Stimulated activated CD4-positive, alpha-beta T cell treated with anti-CD3 and anti-CD28 coated beads, Interleukin-1b, Interleukin-23, amount 100 ng/mL, for 48 hours (primary cell): Measurements from ENCODE around the gene MAP2K7.
"Not testable (repeated sequence)": the region's sequence is repeated elsewhere in the genome, so short reads cannot be mapped to it uniquely, and the experiment has no call there.

Experiments used
- DNase-seq: peaks from one replicate; pipeline ENCODE4 v3.0.0-alpha.2; 2020

MAP2K7 gene

GRCh38 chr19:7920519-7921301, 17.0 kb downstream of the MAP2K7 start:
- DNase-seq, result peak; percentile 99

GRCh38 chr19:7921302-7921966, 17.8 kb downstream of the MAP2K7 start:
- DNase-seq, result no peak

GRCh38 chr19:7921967-7922835, 18.5 kb downstream of the MAP2K7 start:
- no peak for DNase-seq

GRCh38 chr19:7922836-7923195, 19.1 kb downstream of the MAP2K7 start:
- no peak for DNase-seq

DNA sequence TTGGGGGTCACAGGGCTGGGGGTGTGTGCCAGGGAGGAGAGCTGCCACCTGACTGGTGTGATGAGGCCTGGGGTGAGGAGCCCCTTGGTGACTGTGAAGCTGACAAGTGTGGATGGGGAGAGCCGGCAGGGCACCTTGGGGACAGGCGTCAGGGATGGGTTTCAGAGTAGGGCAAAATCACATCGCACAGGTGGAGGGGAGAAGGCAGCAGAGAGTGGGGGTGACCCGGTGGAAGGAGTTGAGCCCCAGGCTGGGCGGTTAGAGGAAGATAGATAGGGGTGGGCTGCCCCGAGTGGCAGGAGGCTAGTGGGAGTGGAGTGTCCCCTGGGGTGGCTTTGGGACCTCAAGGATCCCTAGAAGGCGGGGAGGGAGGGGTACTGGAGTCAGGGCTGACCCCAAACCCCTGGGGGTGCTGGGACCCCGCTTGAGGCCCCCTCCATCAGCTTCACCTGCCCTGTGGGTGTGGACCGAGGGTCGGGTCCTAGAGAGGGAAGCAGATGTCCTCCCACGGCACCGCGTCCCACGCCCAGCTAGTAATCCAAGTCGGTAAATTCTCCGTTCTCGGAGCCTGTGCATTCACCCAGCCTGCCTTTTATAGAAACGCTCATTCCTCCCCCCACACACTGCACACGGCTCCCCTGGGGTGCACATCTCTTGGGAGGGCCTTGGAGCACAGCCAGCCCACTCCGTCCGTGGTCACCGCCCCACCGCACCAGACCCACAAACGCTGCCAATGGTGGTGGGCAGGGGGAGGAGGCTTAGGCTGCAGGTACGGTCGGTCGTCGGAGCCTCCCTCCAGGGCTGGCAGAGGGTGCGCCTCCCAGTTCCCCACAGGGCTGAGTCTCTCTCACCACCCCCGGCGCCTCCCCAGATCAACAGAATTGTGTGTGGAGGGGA, 19.9 kb downstream of the MAP2K7 start:
- no peak for DNase-seq

DNA sequence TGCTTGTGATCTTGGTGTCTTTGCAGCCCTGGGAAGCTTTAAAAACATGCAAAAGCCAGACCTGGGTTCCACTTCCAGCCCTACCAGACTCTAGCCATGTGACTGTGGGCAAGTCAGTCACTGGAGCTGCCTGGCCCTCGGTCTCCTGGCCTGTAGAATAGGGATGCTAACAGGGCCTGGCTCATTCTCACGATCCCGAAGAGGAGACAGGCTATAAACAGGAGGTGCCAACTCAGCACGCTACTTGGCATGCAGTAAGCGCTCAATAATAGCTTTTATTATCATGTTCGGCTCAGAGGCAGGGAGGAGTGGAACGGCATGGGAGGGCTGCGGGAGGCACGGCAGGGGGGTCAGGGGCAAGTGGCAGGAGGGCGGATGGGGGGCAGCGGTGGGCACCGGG, 20.6 kb downstream of the MAP2K7 start:
- no peak for DNase-seq

- DNase-seq, result no peak
Measured at GRCh38 chr19:7924651-7925170, 21.0 kb downstream of the MAP2K7 start.

DNA sequence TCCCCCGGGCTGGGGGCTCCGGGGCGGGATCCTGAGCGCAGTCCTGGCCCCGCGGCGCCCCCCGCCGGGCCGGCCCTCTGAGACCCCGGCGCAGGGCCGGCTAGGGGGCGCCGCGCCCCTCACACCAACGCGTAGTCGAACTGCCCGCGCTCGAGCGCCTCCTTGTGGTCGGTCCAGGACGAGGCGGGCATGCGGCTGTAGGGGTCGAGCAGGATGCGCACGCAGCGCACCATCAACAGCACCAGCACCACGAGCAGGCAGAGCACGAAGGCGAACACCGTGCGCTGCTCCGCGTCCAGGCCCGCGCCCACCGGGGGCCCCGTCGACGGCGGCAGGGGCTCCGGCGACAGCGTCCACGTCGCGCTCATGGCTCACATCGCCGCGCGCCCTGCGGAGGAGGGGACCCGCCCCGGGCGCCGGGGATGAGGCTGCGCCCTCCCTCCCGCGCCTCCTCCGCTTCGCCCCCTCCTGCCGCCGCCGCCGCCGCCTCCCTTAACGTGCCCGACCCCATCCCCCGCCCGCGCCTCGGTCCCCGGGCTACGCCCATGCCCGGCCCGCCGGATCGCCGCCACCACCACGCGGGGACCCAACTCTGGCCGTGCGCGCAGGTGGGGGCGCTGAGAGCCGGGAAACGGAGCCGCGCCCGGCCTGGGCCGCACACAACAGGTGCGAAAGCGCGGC, 21.6 kb downstream of the MAP2K7 start:
- DNase-seq, result peak; percentile 83

DNA sequence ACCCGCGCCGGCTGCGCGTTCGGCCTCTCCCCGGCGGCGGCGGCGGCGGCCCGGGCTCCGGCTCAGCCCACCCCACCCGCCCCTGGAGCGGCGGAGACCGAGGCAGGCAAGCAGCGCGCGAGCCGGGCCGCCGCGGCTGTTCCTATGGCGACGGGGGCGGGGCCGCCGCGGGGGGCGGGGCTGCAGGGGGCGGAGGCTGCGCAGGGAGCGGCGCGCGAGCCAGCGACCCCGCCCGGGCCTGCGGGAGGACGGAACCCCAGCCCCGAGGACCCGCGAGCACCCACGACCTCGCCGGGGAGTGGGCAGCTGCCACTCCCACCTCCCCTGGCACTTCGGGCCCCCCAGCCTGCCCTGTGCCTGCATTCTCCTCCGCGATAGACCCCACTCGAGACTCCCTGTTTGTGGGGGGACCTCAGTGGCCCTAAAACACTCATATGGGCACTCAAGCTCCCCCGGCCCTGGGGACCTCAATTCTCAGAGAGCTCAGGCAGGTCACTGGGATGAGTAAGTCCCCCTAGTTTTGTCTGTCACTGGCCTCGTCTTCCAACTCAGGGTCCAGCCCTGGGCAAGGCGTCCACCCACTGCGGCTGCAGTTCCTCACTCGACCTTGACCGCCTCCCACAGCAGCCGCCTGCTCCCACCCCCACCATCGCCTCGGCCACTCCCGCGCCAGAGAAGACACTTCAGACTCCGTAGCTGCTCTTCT, 22.5 kb downstream of the MAP2K7 start, which contains the start of gene CTXN1:
CTXN1 (minus strand) TSS at position 115 of the 706 bp plus-strand sequence. CDS start 597 bp downstream, outside the sequence.
- DNase-seq, result peak; percentile 68

DNA sequence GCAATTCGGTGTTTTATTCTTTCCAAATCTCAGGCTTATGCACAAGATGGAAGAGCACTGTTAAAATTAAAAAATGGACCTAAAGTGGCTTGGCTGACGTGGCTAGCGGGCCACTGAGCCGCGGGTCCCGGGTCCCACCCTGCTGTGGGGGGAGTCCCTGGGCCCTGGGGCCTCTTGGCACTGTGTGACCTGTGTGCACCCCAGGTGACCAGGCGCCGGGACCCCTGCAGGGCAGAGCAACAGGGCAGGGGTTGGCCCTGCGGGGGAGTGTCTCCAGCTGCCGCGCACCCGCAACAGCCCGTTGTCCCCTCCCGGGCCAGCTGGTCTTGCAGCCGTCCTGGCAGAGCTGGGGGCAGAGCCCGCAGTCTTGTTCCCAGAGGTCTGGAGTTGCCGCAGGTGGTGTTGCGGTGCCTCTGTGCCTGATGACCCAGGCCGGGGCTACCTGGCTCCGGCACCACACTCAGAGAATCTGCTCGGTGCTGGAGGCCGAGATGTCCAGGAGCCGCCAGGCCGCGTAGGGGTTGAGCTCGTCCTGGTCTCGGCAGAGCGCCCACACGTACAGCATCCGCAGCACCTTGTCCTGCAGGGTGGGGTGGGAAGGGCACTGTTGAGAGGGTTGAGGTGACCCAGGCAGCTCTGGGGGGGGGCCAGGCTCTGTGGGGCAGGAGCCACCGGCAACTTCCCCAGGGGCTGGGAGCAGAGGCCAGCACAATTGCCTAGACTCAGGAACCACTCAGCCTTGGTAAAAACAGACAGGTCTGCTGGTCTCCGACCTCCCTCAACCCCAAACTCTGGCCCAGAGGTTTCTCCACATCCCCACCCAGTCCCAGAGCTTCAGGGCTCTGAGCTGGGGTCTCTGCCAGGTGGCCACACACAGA, 23.3 kb downstream of the MAP2K7 start:
- DNase-seq, result no peak

GRCh38 chr19:7927605-7928333, 24.1 kb downstream of the MAP2K7 start:
- DNase-seq, result no peak

- DNase-seq, result no peak
Measured at GRCh38 chr19:7928334-7928706, 24.6 kb downstream of the MAP2K7 start.

GRCh38 chr19:7928741-7929701, 25.3 kb downstream of the MAP2K7 start:
- peak; percentile 69 for DNase-seq

DNA sequence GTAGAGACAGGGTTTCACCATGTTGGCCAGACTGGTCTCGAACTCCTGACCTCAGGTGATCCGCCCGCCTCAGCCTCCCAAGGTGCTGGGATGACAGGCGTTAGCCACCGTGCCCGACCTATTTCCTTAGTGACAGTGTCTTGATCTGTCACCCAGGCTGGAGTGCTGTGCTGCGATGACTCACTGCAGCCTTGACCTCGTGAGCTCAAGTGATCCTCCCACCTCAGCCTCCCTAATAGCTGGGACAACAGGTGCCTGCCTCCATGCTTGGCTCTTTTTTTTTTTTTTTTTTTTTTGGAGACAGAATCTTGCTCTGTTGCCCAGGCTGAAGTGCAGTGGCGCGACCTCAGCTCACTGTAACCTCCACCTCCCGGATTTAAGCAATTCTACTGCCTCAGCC, 26.4 kb downstream of the MAP2K7 start:
- DNase-seq, result not testable (repeated sequence)

DNA sequence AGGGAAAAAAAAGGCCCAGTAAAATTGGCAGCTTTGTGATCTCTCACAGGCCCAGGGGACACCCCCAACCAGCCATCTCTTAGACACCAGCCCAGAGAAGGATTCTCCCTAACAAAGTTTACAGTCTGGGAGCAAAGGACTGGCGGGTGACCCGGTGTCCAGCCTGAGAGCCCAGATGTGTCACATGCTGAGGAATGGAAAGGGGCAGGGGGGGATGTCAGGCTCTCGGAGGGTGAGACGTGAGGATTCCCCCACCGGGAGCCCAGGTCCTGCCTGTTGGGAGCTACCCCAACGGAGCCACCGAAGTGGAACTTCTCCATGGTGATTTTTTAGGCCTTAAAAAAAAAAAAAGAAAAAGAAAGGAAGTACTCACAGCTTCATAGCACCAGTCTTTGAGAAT, 27.1 kb downstream of the MAP2K7 start:
- DNase-seq, result no peak

DNA sequence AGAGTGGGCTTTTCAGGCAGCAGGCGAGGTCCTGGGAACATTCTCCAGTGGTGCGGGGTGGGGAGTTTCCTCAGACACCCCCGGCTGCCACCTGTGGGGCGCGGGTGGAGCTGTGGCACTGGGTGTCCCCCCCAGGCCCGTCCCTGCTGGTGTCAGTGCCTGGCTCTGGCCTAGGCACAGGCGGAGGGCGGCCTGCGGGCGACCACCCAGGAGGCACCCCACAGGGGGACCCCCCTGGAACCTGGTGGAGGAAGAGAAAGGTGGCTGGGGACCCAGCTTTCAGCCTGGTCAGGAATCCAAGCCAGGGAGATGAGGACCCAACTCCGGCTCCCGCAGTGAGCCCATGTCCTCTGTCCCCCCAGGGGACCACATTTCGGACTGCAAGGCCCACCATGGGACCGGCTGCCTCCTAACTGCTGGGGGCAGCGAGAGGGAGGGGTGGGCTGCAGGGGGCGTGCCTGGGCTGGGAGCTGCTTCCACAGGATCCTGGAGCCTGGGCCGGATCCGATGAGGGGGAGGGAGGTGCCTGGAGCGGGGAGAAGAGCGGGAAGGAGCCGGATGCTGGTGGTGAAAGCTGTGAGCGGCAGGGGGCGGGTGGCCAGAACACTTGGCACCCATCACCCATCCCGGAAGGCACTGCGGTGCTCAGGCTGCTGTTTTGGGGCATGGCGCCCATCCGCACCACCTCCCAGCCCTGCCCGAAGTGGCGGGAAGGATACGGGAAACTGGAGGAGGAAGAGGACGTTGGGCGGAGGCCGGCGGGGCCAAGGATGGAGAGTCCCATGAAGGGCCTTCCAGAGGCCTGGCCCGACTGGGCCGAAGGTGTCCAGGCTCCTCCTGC, 27.8 kb downstream of the MAP2K7 start:
- DNase-seq, result no peak
